SK-N-SH (cell line): ENCODE results near the gene MAPK4. TPM values are rescaled to one million over a fixed set of nuclear protein-coding genes. Genes with fewer than 3 reads are reported as not detected.

Experiments
- CTCF ChIA-PET: fragments of 300-600, 350-600 bp; formaldehyde crosslinking; extraction: SDS; loops from one replicate; lab custom pipeline; 2021; lab: Yijun Ruan, JAX
- POLR2A ChIA-PET: fragments of 350-600 bp; sonication (Branson Sonifier 250); formaldehyde crosslinking; extraction: SDS; loops from one replicate; lab custom pipeline; 2020; ENCODE audit warnings: antibody characterized with exemption, inconsistent platforms; lab: Yijun Ruan, JAX
- DNase-seq: peaks from one replicate; pipeline ENCODE4 v3.0.0; 2012
- H2AFZ ChIP-seq: fragments of 200-600 bp; sonication (generic); 2 replicates; pipeline ENCODE4 v1.8.1; 2016; ENCODE audit warnings: antibody characterized with exemption, mild to moderate bottlenecking, low read depth
- H3F3A ChIP-seq: fragments of 200-600 bp; sonication (generic); replicated peaks from 2 replicates; pipeline ENCODE3; 2016; ENCODE audit warnings: antibody characterized with exemption, mild to moderate bottlenecking; ENCODE audit not compliant: insufficient read depth
- H3K27ac ChIP-seq, 2 experiments: fragments of 200-500 bp in 1 of 2; fragments of 200-600 bp in 1 of 2; sonication (Bioruptor generic) in 1 of 2; sonication (generic), shearing (Covaris generic) in 1 of 2; 2 replicates each; pipeline versions ENCODE4 v1.5.1 to v1.6.1; 2014 to 2016; ENCODE audit warnings: low read depth in 2 of 2, inconsistent platforms in 1 of 2, low read length in 1 of 2, mild to moderate bottlenecking in 1 of 2, mixed read lengths in 1 of 2
- H3K27me3 ChIP-seq: fragments of 200-600 bp; sonication (generic), shearing (Covaris generic); 2 replicates; pipeline ENCODE4 v1.6.1; 2016; ENCODE audit warnings: mixed run types; ENCODE audit not compliant: insufficient read depth
- H3K36me3 ChIP-seq, 2 experiments: fragments of 200-500 bp in 1 of 2; fragments of 200-600 bp in 1 of 2; sonication (Bioruptor generic) in 1 of 2; sonication (generic) in 1 of 2; replicated peaks in 1 of 2; 2 replicates each; pipeline versions ENCODE3 to v1.5.1; 2014 to 2016; ENCODE audit warnings: low read length in 1 of 2, mild to moderate bottlenecking in 1 of 2; ENCODE audit not compliant: insufficient read depth in 2 of 2, control insufficient read depth in 1 of 2
- H3K4me1 ChIP-seq, 2 experiments: fragments of 200-500 bp in 1 of 2; fragments of 200-600 bp in 1 of 2; sonication (Bioruptor generic) in 1 of 2; sonication (generic), shearing (Covaris generic) in 1 of 2; 2 replicates each; pipeline versions ENCODE4 v1.5.1 to v1.6.1; 2014 to 2016; ENCODE audit warnings: low read depth in 1 of 2, low read length in 1 of 2, mixed run types in 1 of 2; ENCODE audit not compliant: insufficient read depth in 2 of 2, control insufficient read depth in 1 of 2
- H3K4me2 ChIP-seq: fragments of 200-600 bp; sonication (generic), shearing (Covaris generic); 2 replicates; pipeline ENCODE4 v1.6.1; 2017; ENCODE audit warnings: mixed run types
- H3K4me3 ChIP-seq, 2 experiments: fragments of 200-500 bp in 1 of 2; fragments of 200-600 bp in 1 of 2; sonication (Bioruptor generic) in 1 of 2; sonication (generic), shearing (Covaris generic) in 1 of 2; 2 replicates each; pipeline versions ENCODE4 v1.5.1 to v1.8.1; 2014 to 2016; ENCODE audit warnings: low read depth in 2 of 2, inconsistent platforms in 1 of 2, low read length in 1 of 2, mild to moderate bottlenecking in 1 of 2, mixed read lengths in 1 of 2, moderate library complexity in 1 of 2
- H3K79me2 ChIP-seq: fragments of 200-600 bp; sonication (generic); 2 replicates; pipeline ENCODE4 v1.8.1; 2017; ENCODE audit warnings: mild to moderate bottlenecking; ENCODE audit not compliant: insufficient read depth
- H3K9ac ChIP-seq: fragments of 200-600 bp; sonication (generic); 2 replicates; pipeline ENCODE4 v1.6.1; 2017; ENCODE audit warnings: mixed run types
- H3K9me2 ChIP-seq: fragments of 200-600 bp; sonication (generic); 2 replicates; pipeline ENCODE4 v1.6.1; 2017; ENCODE audit warnings: mixed run types
- H3K9me3 ChIP-seq: fragments of 200-600 bp; sonication (generic); 2 replicates; pipeline ENCODE4 v1.6.1; 2017; ENCODE audit warnings: mixed run types, mild to moderate bottlenecking, moderate library complexity
- H4K20me1 ChIP-seq: fragments of 200-600 bp; sonication (generic); 2 replicates; pipeline ENCODE4 v1.6.1; 2017; ENCODE audit warnings: mild to moderate bottlenecking, mixed run types; ENCODE audit not compliant: insufficient read depth
- GABPA ChIP-seq: IDR thresholded peaks from 2 replicates; pipeline ENCODE4 v1.4.0; 2012; ENCODE audit warnings: low read depth, mild to moderate bottlenecking
- GATA2 ChIP-seq: sonication (generic); formaldehyde crosslinking; IDR thresholded peaks from 2 replicates; pipeline ENCODE4 v1.5.0; 2020; ENCODE audit warnings: mild to moderate bottlenecking, missing genetic modification reagents
- IRF3 ChIP-seq: fragments of 150-350 bp; IDR thresholded peaks from 2 replicates; pipeline ENCODE4 v1.6.1; 2016; ENCODE audit warnings: mild to moderate bottlenecking, low read depth, low read length
- MAX ChIP-seq: IDR thresholded peaks from 2 replicates; pipeline ENCODE4 v1.4.0; 2012; ENCODE audit warnings: low read depth
- MXI1 ChIP-seq: IDR thresholded peaks from 2 replicates; pipeline ENCODE4 v1.6.1; 2012; ENCODE audit warnings: mild to moderate bottlenecking, low read depth, low read length, improper control_type of control experiment
- NFIC ChIP-seq: IDR thresholded peaks from 2 replicates; pipeline ENCODE4 v1.4.0; 2012; ENCODE audit warnings: borderline replicate concordance
- SMC3 ChIP-seq: IDR thresholded peaks from 2 replicates; pipeline ENCODE4 v1.6.1; 2012; ENCODE audit warnings: low read depth, low read length, improper control_type of control experiment
- WGBS: methylation state at CpG from one replicate; pipeline ENCODE4 v1.1.6; 2017; ENCODE audit warnings: low lambda C conversion rate; 5-methylcytosine and 5-hydroxymethylcytosine counted together
- polyA plus RNA-seq, 3 experiments: library from polyadenylated mRNA; depleted of rRNA; stranded (reverse); fragments of >200 nt; gene quantifications; 2 replicates each; pipeline ENCODE4 v1.2.3, GENCODE V29; 2012
- TF ChIP-seq, protein P1 (sequence below): fragments of 200-600 bp; sonication (generic); IDR thresholded peaks from 2 replicates; pipeline ENCODE4 v1.6.1; 2017; ENCODE audit warnings: antibody characterized with exemption, mild to moderate bottlenecking, moderate library complexity

Gene MAPK4
- polyA plus RNA-seq, 1 of the 3 experiments (the other 2 are of a cell fraction), result 0.02 TPM

GRCh38 chr18:50656841-50657470 is 97.1 kb downstream of the MAPK4 start:
- Histone ChIP-seq H3K27me3 (no peaks in the 10 kb centered on the region), H3K4me3 (no peak overlapping the region)
- POLR2A ChIA-PET, result no interaction called here
- no peak for TF ChIP-seq MAX
- TF ChIP-seq, all 33 proteins: peak for 0
- H4K20me1 ChIP-seq, result no peaks in the 10 kb centered on the region
- no peaks in the 10 kb centered on the region for H3K79me2 ChIP-seq
- no peaks in the 10 kb centered on the region for H3K36me3 ChIP-seq
- no peak overlapping the region for H3K9ac ChIP-seq
- no peak for DNase-seq
- H3K9me2 ChIP-seq, result no peaks in the 10 kb centered on the region
- WGBS, result 41% methylated on average over 8 of the region's 8 CpGs
- CTCF ChIA-PET, result interaction anchor here (1.3 kb wide), 1 partner anchor 19 kb away, joined by 3 read pairs; no protein-coding TSS in a partner anchor
- no peaks in the 10 kb centered on the region; a peak in 1 of 4 replicates for H3K4me1 ChIP-seq
- no peak overlapping the region for H3K27ac ChIP-seq
- H2AFZ ChIP-seq, result no peak overlapping the region
- peaks cover 4% of the 10 kb centered on the region; the same call in 1 of the 2 replicates for H3K9me3 ChIP-seq
- no peak overlapping the region for H3K4me2 ChIP-seq
- H3F3A ChIP-seq, result no peaks in the 10 kb centered on the region

DNA sequence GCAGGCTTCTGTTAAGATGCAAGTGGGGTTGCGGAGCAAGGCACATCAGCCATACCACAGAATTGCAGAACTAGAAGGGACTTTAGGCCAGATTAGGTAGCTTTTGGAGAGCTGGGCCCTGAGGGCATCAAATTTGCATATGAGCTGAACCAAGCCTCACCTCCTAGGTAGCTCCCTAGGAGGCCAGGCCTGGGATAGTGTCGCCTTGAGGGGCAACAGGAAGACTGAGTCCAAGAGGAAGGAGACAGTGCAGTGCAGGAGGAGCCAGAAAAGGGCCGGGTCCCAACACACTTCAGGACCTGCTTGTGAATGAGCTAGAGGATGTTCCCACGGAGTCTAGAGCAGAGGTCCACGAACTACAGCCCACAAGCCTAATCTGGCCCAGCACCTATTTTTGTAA is 98.7 kb downstream of the MAPK4 start:
- H3K4me1 ChIP-seq, result no peaks in the 10 kb centered on the region; a peak in 1 of 4 replicates
- H3K27me3 ChIP-seq, result no peaks in the 10 kb centered on the region
- CTCF ChIA-PET, result interaction anchor here (0.9 to 1.4 kb wide), 2 partner anchors 11 to 24 kb away, joined by 3 to 5 read pairs; no protein-coding TSS in a partner anchor
- DNase-seq, result no peak
- no peaks in the 10 kb centered on the region for H3K9me2 ChIP-seq
- no peak overlapping the region for H3K4me3 ChIP-seq
- TF ChIP-seq NFIC (no peak), SMC3 (no peak), MXI1 (no peak), GATA2 (CRISPR knock-in tag) (no peak), GABPA (no peak), IRF3 (no peak)
- TF ChIP-seq, protein P1, sequence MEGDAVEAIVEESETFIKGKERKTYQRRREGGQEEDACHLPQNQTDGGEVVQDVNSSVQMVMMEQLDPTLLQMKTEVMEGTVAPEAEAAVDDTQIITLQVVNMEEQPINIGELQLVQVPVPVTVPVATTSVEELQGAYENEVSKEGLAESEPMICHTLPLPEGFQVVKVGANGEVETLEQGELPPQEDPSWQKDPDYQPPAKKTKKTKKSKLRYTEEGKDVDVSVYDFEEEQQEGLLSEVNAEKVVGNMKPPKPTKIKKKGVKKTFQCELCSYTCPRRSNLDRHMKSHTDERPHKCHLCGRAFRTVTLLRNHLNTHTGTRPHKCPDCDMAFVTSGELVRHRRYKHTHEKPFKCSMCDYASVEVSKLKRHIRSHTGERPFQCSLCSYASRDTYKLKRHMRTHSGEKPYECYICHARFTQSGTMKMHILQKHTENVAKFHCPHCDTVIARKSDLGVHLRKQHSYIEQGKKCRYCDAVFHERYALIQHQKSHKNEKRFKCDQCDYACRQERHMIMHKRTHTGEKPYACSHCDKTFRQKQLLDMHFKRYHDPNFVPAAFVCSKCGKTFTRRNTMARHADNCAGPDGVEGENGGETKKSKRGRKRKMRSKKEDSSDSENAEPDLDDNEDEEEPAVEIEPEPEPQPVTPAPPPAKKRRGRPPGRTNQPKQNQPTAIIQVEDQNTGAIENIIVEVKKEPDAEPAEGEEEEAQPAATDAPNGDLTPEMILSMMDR, result no peak
- TF ChIP-seq, all 33 proteins: peak for 0
- H3K9ac ChIP-seq, result no peak overlapping the region
- no peaks in the 10 kb centered on the region for H3K79me2 ChIP-seq
- H3K36me3 ChIP-seq, result no peaks in the 10 kb centered on the region
- H3F3A ChIP-seq, result no peaks in the 10 kb centered on the region
- no peak overlapping the region for H2AFZ ChIP-seq
- H3K9me3 ChIP-seq, result peaks cover 4% of the 10 kb centered on the region; the same call in 1 of the 2 replicates
- H3K27ac ChIP-seq, result no peak overlapping the region
- POLR2A ChIA-PET, result no interaction called here
- H4K20me1 ChIP-seq, result no peaks in the 10 kb centered on the region
- no peak overlapping the region for H3K4me2 ChIP-seq
- WGBS, result 33% methylated on average over 4 of the region's 5 CpGs
